Measurements from ENCODE around the gene ZFP57. TPM values are rescaled to one million over a fixed set of nuclear protein-coding genes. Genes with fewer than 3 reads are reported as not detected.
A peak's percentile ranks its signal among the peaks of the same experiment; 100 is the strongest.

Gene ZFP57
- total and polyA plus RNA-seq, 2 experiments from 2014 or later, result not detected

DNA sequence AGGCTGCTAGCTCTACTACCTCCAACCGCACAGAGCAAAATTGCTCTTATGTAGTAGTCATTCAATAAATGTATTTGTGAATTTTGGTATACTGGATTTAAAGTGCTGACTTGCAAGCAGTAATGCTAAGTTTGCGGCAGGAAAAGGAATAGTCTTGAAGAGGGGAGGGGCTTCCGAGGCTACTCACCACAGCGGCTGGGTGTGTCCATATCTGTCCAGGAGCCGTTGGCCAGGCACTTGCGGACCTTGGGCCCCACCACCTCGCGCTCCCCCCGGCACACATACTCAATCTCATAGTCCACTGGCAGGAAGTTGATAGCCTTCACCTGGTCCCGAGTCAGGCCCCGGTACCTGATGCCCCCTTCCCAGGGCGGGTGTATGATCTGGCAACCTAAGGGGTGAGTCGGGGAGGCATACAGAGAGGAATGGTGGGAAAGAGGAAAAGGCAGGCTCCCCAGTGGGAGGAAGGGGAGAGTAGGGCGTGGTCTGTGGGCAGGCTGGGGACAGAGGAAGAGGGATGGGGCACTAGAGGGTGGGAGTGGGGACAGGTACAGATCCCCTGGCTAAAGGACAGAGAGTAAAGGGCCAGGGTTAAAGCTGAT, 49.6 kb downstream of the ZFP57 start:
- H3K4me3 ChIP-seq, result no peak overlapping the region
- H4K20me1 ChIP-seq (ENCODE audit: insufficient read depth, poor library complexity, severe bottlenecking), result no peaks in the 10 kb centered on the region
- peak; percentile 38 for DNase-seq (ENCODE audit: low spot score)
- H3K79me2 ChIP-seq, result no peaks in the 10 kb centered on the region
- H3K27me3 ChIP-seq, result peaks cover 13% of the 10 kb centered on the region
- no peaks in the 10 kb centered on the region for H3K9me2 ChIP-seq (replicated peaks; ENCODE audit: insufficient read depth)
- H3K27ac ChIP-seq, result no peak overlapping the region
- TF ChIP-seq, protein P1, sequence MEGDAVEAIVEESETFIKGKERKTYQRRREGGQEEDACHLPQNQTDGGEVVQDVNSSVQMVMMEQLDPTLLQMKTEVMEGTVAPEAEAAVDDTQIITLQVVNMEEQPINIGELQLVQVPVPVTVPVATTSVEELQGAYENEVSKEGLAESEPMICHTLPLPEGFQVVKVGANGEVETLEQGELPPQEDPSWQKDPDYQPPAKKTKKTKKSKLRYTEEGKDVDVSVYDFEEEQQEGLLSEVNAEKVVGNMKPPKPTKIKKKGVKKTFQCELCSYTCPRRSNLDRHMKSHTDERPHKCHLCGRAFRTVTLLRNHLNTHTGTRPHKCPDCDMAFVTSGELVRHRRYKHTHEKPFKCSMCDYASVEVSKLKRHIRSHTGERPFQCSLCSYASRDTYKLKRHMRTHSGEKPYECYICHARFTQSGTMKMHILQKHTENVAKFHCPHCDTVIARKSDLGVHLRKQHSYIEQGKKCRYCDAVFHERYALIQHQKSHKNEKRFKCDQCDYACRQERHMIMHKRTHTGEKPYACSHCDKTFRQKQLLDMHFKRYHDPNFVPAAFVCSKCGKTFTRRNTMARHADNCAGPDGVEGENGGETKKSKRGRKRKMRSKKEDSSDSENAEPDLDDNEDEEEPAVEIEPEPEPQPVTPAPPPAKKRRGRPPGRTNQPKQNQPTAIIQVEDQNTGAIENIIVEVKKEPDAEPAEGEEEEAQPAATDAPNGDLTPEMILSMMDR (IDR thresholded peaks at IDR 0.05; ENCODE audit: poor library complexity), result no peak
- H3K36me3 ChIP-seq (replicated peaks; ENCODE audit: insufficient read depth, low read depth), result no peaks in the 10 kb centered on the region
- WGBS (ENCODE audit: low lambda C conversion rate, missing lambda C conversion rate), result 30% methylated on average over 14 of the region's 14 CpGs
- H3K4me2 ChIP-seq, result peak overlapping the region; percentile 84
- peaks cover 16% of the 10 kb centered on the region for H3K4me1 ChIP-seq (ENCODE audit: insufficient read depth)
- no peak overlapping the region for H2AFZ ChIP-seq
- H3K9me3 ChIP-seq (ENCODE audit: low read depth), result no peaks in the 10 kb centered on the region

DNA sequence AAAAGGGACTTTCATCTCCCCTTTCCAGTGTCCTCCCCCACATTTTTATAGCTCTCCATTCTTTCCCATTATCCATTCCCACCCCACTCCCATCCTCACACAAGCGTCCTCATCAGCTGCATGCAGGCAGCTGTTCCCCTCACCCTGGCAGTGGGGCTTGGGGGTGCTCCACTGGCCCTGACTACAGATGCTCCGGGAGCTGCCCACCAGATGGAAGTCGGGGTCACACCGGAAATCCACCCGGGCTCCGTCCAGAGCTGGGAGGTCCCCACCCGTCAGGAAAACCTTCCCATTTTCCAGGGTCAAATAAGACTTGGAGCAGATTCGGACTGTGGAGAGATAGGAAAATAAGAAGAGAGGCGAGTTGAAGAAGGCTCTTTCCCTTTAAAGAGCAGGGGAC, 50.6 kb downstream of the ZFP57 start:
- no peaks in the 10 kb centered on the region for H3K79me2 ChIP-seq
- no peaks in the 10 kb centered on the region for H4K20me1 ChIP-seq (ENCODE audit: insufficient read depth, poor library complexity, severe bottlenecking)
- TF ChIP-seq EZH2phosphoT487 (IDR thresholded peaks at IDR 0.05; ENCODE audit: low read depth, severe bottlenecking, unreplicated experiment), result no peak
- TF ChIP-seq, protein P1 (IDR thresholded peaks at IDR 0.05; ENCODE audit: poor library complexity), result no peak
- no peak for TF ChIP-seq EZH2 (IDR thresholded peaks at IDR 0.05; ENCODE audit: borderline replicate concordance)
- whole genome bisulfite sequencing (ENCODE audit: low lambda C conversion rate, missing lambda C conversion rate), result 89% methylated on average over 9 of the region's 9 CpGs
- H3K4me2 ChIP-seq, result no peak overlapping the region
- H3K27me3 ChIP-seq, result peaks cover 13% of the 10 kb centered on the region
- H2AFZ ChIP-seq, result no peak overlapping the region
- H3K36me3 ChIP-seq (replicated peaks; ENCODE audit: insufficient read depth, low read depth), result no peaks in the 10 kb centered on the region
- H3K27ac ChIP-seq, result no peak overlapping the region
- no peaks in the 10 kb centered on the region for H3K9me2 ChIP-seq (replicated peaks; ENCODE audit: insufficient read depth)
- H3K4me3 ChIP-seq, result no peak overlapping the region
- H3K4me1 ChIP-seq (ENCODE audit: insufficient read depth), result peaks cover 16% of the 10 kb centered on the region
- H3K9me3 ChIP-seq (ENCODE audit: low read depth), result no peaks in the 10 kb centered on the region
- no peak for DNase-seq (ENCODE audit: low spot score)

DNA sequence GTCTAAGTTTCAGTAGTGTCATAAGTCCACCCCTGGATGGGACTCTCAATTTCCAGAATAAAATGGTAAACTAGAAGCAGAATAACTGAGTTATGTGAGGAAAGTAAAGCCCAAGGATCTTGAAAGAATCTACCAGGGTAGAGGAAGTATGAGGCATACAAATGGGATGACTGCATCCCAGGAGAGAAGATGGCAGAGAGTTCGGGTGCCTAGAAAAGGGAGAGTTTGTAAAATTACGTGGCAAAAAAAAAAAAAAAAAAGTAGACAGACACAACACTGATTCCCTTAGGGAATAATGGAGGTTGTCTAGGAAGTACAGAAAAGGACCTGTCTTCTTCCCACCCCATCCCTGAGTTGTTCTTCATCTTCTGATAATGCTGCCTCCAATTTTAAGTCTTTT, 51.4 kb downstream of the ZFP57 start:
- H3K36me3 ChIP-seq (replicated peaks; ENCODE audit: insufficient read depth, low read depth), result no peaks in the 10 kb centered on the region
- 92% methylated on average over 2 of the region's 2 CpGs for WGBS (ENCODE audit: low lambda C conversion rate, missing lambda C conversion rate)
- no peaks in the 10 kb centered on the region for H3K9me2 ChIP-seq (replicated peaks; ENCODE audit: insufficient read depth)
- no peak overlapping the region for H2AFZ ChIP-seq
- no peak for TF ChIP-seq EZH2 (IDR thresholded peaks at IDR 0.05; ENCODE audit: borderline replicate concordance)
- TF ChIP-seq EZH2phosphoT487 (IDR thresholded peaks at IDR 0.05; ENCODE audit: low read depth, severe bottlenecking, unreplicated experiment), result no peak
- TF ChIP-seq, protein P1 (IDR thresholded peaks at IDR 0.05; ENCODE audit: poor library complexity), result no peak
- DNase-seq (ENCODE audit: low spot score), result no peak
- no peaks in the 10 kb centered on the region for H3K9me3 ChIP-seq (ENCODE audit: low read depth)
- H3K27me3 ChIP-seq, result peaks cover 13% of the 10 kb centered on the region
- no peaks in the 10 kb centered on the region for H4K20me1 ChIP-seq (ENCODE audit: insufficient read depth, poor library complexity, severe bottlenecking)
- H3K27ac ChIP-seq, result no peak overlapping the region
- peak overlapping the region; percentile 96 for H3K4me2 ChIP-seq
- no peak overlapping the region for H3K4me3 ChIP-seq
- H3K4me1 ChIP-seq (ENCODE audit: insufficient read depth), result peaks cover 16% of the 10 kb centered on the region
- H3K79me2 ChIP-seq, result no peaks in the 10 kb centered on the region
